Measurements from ENCODE around the gene SCAMP3.

DNA sequence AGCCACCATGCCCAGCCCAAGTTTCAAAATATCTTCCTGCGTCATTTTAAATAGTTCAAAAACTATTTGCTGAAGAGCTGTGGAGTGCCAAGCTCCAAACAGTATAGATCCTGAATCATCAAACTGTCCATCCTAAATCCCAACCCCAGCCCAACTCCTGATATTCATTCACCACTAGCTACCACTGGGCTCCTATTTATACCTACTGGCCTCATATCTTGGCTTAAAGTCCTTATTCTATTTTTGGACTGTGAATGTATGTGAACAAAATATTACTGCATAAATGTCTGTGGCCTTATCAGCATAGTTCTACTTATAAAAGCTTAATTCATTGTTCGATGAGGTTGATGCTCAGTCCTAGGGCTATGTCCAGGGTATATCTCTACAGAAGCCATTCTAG lies 5.2 kb upstream of the SCAMP3 start:
- TF ChIP-seq EP300 (IDR thresholded peaks at IDR 0.05) (no peak), CTCF (IDR thresholded peaks at IDR 0.05) (no peak), POLR2A (IDR thresholded peaks at IDR 0.05) (no peak)

Measured in ovary (tissue), 3 donors.